ENCODE measurements around the gene USP36.

- TF ChIP-seq CTCF (IDR thresholded peaks at IDR 0.05) (no peak), ZFX (IDR thresholded peaks at IDR 0.05; ENCODE audit: borderline replicate concordance) (no peak)
Measured at GRCh38 chr17:78839235-78839761, 1.3 kb downstream of the USP36 start.

Data from 22Rv1 (cell line).